ENCODE data around the gene VMAC. TPM values are rescaled to one million over a fixed set of nuclear protein-coding genes. Genes with fewer than 3 reads are reported as not detected.

Gene VMAC
- total RNA-seq, 4 donors from 2014 or later, result 0.65 to 13.0 (median 5.6) TPM

GRCh38 chr19:5958074-5958850 is 53.6 kb downstream of the VMAC start:
- no peak for TF ChIP-seq CTCF (IDR thresholded peaks at IDR 0.05; ENCODE audit: low read depth)

GRCh38 chr19:5958851-5959122 is 54.1 kb downstream of the VMAC start:
- no peak for TF ChIP-seq CTCF (IDR thresholded peaks at IDR 0.05; ENCODE audit: low read depth)

GRCh38 chr19:5959260-5960004 is 54.8 kb downstream of the VMAC start:
- no peak for TF ChIP-seq CTCF (IDR thresholded peaks at IDR 0.05; ENCODE audit: low read depth)

Other genes starting within 250 kb of the VMAC start
- 10 to 100 TPM; 41.1 to 67.8 (median 47.7) TPM for gene MICOS13, start 224.4 kb upstream of the VMAC start, total RNA-seq
- 10 to 100 TPM in 1 of 4 donors, 1 to 10 TPM in 3; 4.1 to 13.4 (median 7.6) TPM for gene HSD11B1L, start 223.8 kb upstream of the VMAC start, total RNA-seq
- 100 to 1,000 TPM; 617 to 960 (median 857) TPM for gene RPL36, start 214.6 kb upstream of the VMAC start, total RNA-seq
- gene LONP1, start 184.7 kb upstream of the VMAC start, total RNA-seq, result 10 to 100 TPM; 38.8 to 90.4 (median 43.5) TPM
- not detected for gene CATSPERD, start 184.2 kb upstream of the VMAC start, total RNA-seq
- gene PRR22, start 120.1 kb upstream of the VMAC start, total RNA-seq, result 1 to 10 TPM in 1 of 4 donors, under 1 TPM in 1, not detected in 2; 0.66 to 1.9 TPM
- 10 to 100 TPM; 19.4 to 25.1 (median 23.8) TPM for gene DUS3L, start 113.7 kb upstream of the VMAC start, total RNA-seq
- gene NRTN, start 99.8 kb upstream of the VMAC start, total RNA-seq, result not detected
- gene FUT6, start 65.2 kb upstream of the VMAC start, total RNA-seq, result 1 to 10 TPM in 1 of 4 donors, not detected in 3; 1.1 TPM
- not detected for gene FUT3, start 53.4 kb upstream of the VMAC start, total RNA-seq
- not detected for gene FUT5, start 34.3 kb upstream of the VMAC start, total RNA-seq
- gene NDUFA11, start 1.1 kb upstream of the VMAC start, total RNA-seq, result 100 to 1,000 TPM; 147 to 197 (median 162) TPM
- gene CAPS, start 9.4 kb downstream of the VMAC start, total RNA-seq, result 10 to 100 TPM in 1 of 4 donors, 1 to 10 TPM in 3; 1.5 to 13.4 (median 6.6) TPM
- gene RANBP3, start 73.3 kb downstream of the VMAC start, total RNA-seq, result 10 to 100 TPM; 28.8 to 84.2 (median 57.7) TPM
- gene RFX2, start 205.6 kb downstream of the VMAC start, total RNA-seq, result 1 to 10 TPM; 2.9 to 8.9 (median 7.2) TPM
- gene ACSBG2, start 230.8 kb downstream of the VMAC start, total RNA-seq, result under 1 TPM in 2 of 4 donors, not detected in 2; 0.57 to 0.68 TPM